Measurements from ENCODE around the gene AGO3. TPM values are rescaled to one million over a fixed set of nuclear protein-coding genes. Genes with fewer than 3 reads are reported as not detected.

Gene AGO3
- polyA plus RNA-seq, 2 donors = 2.6 to 3.2 TPM

GRCh38 chr1:36055706-36056105 is 124.8 kb downstream of the AGO3 start:
- Histone ChIP-seq H3K4me1 (ENCODE audit: control insufficient read depth in 2 of 2, insufficient read depth in 2 of 2, low read length in 1 of 2) (no peaks in the 10 kb centered on the region), H3K36me3 (ENCODE audit: control insufficient read depth in 2 of 2, insufficient read depth in 2 of 2, low read length in 1 of 2) (no peaks in the 10 kb centered on the region), H3K9me3 (ENCODE audit: control insufficient read depth in 2 of 2, insufficient read depth in 1 of 2, low read depth in 1 of 2, low read length in 1 of 2) (no peaks in the 10 kb centered on the region), H3K27ac (ENCODE audit: low read depth in 2 of 2, low read length in 1 of 2) (no peak overlapping the region), H3K27me3 (ENCODE audit: control insufficient read depth in 1 of 2, insufficient read depth in 2 of 2, low read length in 2 of 2) (no peaks in the 10 kb centered on the region), H3K4me3 (ENCODE audit: low read depth in 1 of 2, low read length in 2 of 2) (no peak overlapping the region)
- 87 to 88% methylated on average over 5 of the region's 5 CpGs for WGBS, 2 donors

GRCh38 chr1:36062315-36062714 is 131.4 kb downstream of the AGO3 start:
- H3K9me3 ChIP-seq (ENCODE audit: control insufficient read depth in 2 of 2, insufficient read depth in 1 of 2, low read depth in 1 of 2, low read length in 1 of 2) = no peaks in the 10 kb centered on the region
- no peak overlapping the region for H3K27ac ChIP-seq (ENCODE audit: low read depth in 2 of 2, low read length in 1 of 2)
- H3K27me3 ChIP-seq (ENCODE audit: control insufficient read depth in 1 of 2, insufficient read depth in 2 of 2, low read length in 2 of 2) = no peaks in the 10 kb centered on the region
- 96 to 100% methylated on average over 1 of the region's 1 CpG for WGBS, 2 donors
- H3K4me3 ChIP-seq (ENCODE audit: low read depth in 1 of 2, low read length in 2 of 2) = no peak overlapping the region
- H3K36me3 ChIP-seq (ENCODE audit: control insufficient read depth in 2 of 2, insufficient read depth in 2 of 2, low read length in 1 of 2) = no peaks in the 10 kb centered on the region
- no peaks in the 10 kb centered on the region for H3K4me1 ChIP-seq (ENCODE audit: control insufficient read depth in 2 of 2, insufficient read depth in 2 of 2, low read length in 1 of 2)

GRCh38 chr1:36067871-36068270 is 137.0 kb downstream of the AGO3 start:
- Histone ChIP-seq H3K4me1 (ENCODE audit: control insufficient read depth in 2 of 2, insufficient read depth in 2 of 2, low read length in 1 of 2) (no peaks in the 10 kb centered on the region), H3K27me3 (ENCODE audit: control insufficient read depth in 1 of 2, insufficient read depth in 2 of 2, low read length in 2 of 2) (no peaks in the 10 kb centered on the region), H3K4me3 (ENCODE audit: low read depth in 1 of 2, low read length in 2 of 2) (no peak overlapping the region), H3K9me3 (ENCODE audit: control insufficient read depth in 2 of 2, insufficient read depth in 1 of 2, low read depth in 1 of 2, low read length in 1 of 2) (no peaks in the 10 kb centered on the region), H3K27ac (ENCODE audit: low read depth in 2 of 2, low read length in 1 of 2) (no peak overlapping the region), H3K36me3 (ENCODE audit: control insufficient read depth in 2 of 2, insufficient read depth in 2 of 2, low read length in 1 of 2) (no peaks in the 10 kb centered on the region)

GRCh38 chr1:36068866-36069265 is 138.0 kb downstream of the AGO3 start:
- Histone ChIP-seq H3K4me1 (ENCODE audit: control insufficient read depth in 2 of 2, insufficient read depth in 2 of 2, low read length in 1 of 2) (no peaks in the 10 kb centered on the region), H3K27me3 (ENCODE audit: control insufficient read depth in 1 of 2, insufficient read depth in 2 of 2, low read length in 2 of 2) (no peaks in the 10 kb centered on the region), H3K36me3 (ENCODE audit: control insufficient read depth in 2 of 2, insufficient read depth in 2 of 2, low read length in 1 of 2) (no peaks in the 10 kb centered on the region), H3K27ac (ENCODE audit: low read depth in 2 of 2, low read length in 1 of 2) (no peak overlapping the region), H3K9me3 (ENCODE audit: control insufficient read depth in 2 of 2, insufficient read depth in 1 of 2, low read depth in 1 of 2, low read length in 1 of 2) (no peaks in the 10 kb centered on the region), H3K4me3 (ENCODE audit: low read depth in 1 of 2, low read length in 2 of 2) (no peak overlapping the region)
- WGBS, 2 donors = 76 to 90% methylated on average over 2 of the region's 2 CpGs

GRCh38 chr1:36070349-36070748 is 139.4 kb downstream of the AGO3 start:
- WGBS, 2 donors = 68 to 73% methylated on average over 2 of the region's 2 CpGs
- H3K4me3 ChIP-seq (ENCODE audit: low read depth in 1 of 2, low read length in 2 of 2) = no peak overlapping the region
- H3K36me3 ChIP-seq (ENCODE audit: control insufficient read depth in 2 of 2, insufficient read depth in 2 of 2, low read length in 1 of 2) = no peaks in the 10 kb centered on the region
- H3K27ac ChIP-seq (ENCODE audit: low read depth in 2 of 2, low read length in 1 of 2) = no peak overlapping the region
- H3K9me3 ChIP-seq (ENCODE audit: control insufficient read depth in 2 of 2, insufficient read depth in 1 of 2, low read depth in 1 of 2, low read length in 1 of 2) = no peaks in the 10 kb centered on the region
- no peaks in the 10 kb centered on the region for H3K4me1 ChIP-seq (ENCODE audit: control insufficient read depth in 2 of 2, insufficient read depth in 2 of 2, low read length in 1 of 2)
- H3K27me3 ChIP-seq (ENCODE audit: control insufficient read depth in 1 of 2, insufficient read depth in 2 of 2, low read length in 2 of 2) = no peaks in the 10 kb centered on the region

- no peaks in the 10 kb centered on the region for H3K4me1 ChIP-seq (ENCODE audit: control insufficient read depth in 2 of 2, insufficient read depth in 2 of 2, low read length in 1 of 2)
- no peaks in the 10 kb centered on the region for H3K36me3 ChIP-seq (ENCODE audit: control insufficient read depth in 2 of 2, insufficient read depth in 2 of 2, low read length in 1 of 2)
- no peak overlapping the region for H3K4me3 ChIP-seq (ENCODE audit: low read depth in 1 of 2, low read length in 2 of 2)
- WGBS, 2 donors = 58 to 68% methylated on average over 4 of the region's 4 CpGs
- no peaks in the 10 kb centered on the region for H3K27me3 ChIP-seq (ENCODE audit: control insufficient read depth in 1 of 2, insufficient read depth in 2 of 2, low read length in 2 of 2)
- H3K9me3 ChIP-seq (ENCODE audit: control insufficient read depth in 2 of 2, insufficient read depth in 1 of 2, low read depth in 1 of 2, low read length in 1 of 2) = no peaks in the 10 kb centered on the region
- H3K27ac ChIP-seq (ENCODE audit: low read depth in 2 of 2, low read length in 1 of 2) = no peak overlapping the region
Observed at GRCh38 chr1:36076979-36077573, 146.2 kb downstream of the AGO3 start.

- Histone ChIP-seq H3K36me3 (ENCODE audit: control insufficient read depth in 2 of 2, insufficient read depth in 2 of 2, low read length in 1 of 2) (no peaks in the 10 kb centered on the region), H3K27ac (ENCODE audit: low read depth in 2 of 2, low read length in 1 of 2) (no peak overlapping the region), H3K27me3 (ENCODE audit: control insufficient read depth in 1 of 2, insufficient read depth in 2 of 2, low read length in 2 of 2) (no peaks in the 10 kb centered on the region), H3K4me3 (ENCODE audit: low read depth in 1 of 2, low read length in 2 of 2) (no peak overlapping the region), H3K9me3 (ENCODE audit: control insufficient read depth in 2 of 2, insufficient read depth in 1 of 2, low read depth in 1 of 2, low read length in 1 of 2) (no peaks in the 10 kb centered on the region), H3K4me1 (ENCODE audit: control insufficient read depth in 2 of 2, insufficient read depth in 2 of 2, low read length in 1 of 2) (no peaks in the 10 kb centered on the region)
- WGBS, 2 donors = 51 to 55% methylated on average over 3 of the region's 3 CpGs
Observed at GRCh38 chr1:36080236-36080635, 149.3 kb downstream of the AGO3 start.

- Histone ChIP-seq H3K36me3 (ENCODE audit: control insufficient read depth in 2 of 2, insufficient read depth in 2 of 2, low read length in 1 of 2) (no peaks in the 10 kb centered on the region), H3K27me3 (ENCODE audit: control insufficient read depth in 1 of 2, insufficient read depth in 2 of 2, low read length in 2 of 2) (no peaks in the 10 kb centered on the region), H3K4me1 (ENCODE audit: control insufficient read depth in 2 of 2, insufficient read depth in 2 of 2, low read length in 1 of 2) (no peaks in the 10 kb centered on the region), H3K9me3 (ENCODE audit: control insufficient read depth in 2 of 2, insufficient read depth in 1 of 2, low read depth in 1 of 2, low read length in 1 of 2) (no peaks in the 10 kb centered on the region), H3K4me3 (ENCODE audit: low read depth in 1 of 2, low read length in 2 of 2) (no peak overlapping the region), H3K27ac (ENCODE audit: low read depth in 2 of 2, low read length in 1 of 2) (no peak overlapping the region)
- 56 to 72% methylated on average over 6 of the region's 6 CpGs for WGBS, 2 donors
Observed at GRCh38 chr1:36080801-36081200, 149.9 kb downstream of the AGO3 start.

GRCh38 chr1:36081926-36082485 is 151.1 kb downstream of the AGO3 start:
- Histone ChIP-seq H3K36me3 (ENCODE audit: control insufficient read depth in 2 of 2, insufficient read depth in 2 of 2, low read length in 1 of 2) (no peaks in the 10 kb centered on the region), H3K4me3 (ENCODE audit: low read depth in 1 of 2, low read length in 2 of 2) (no peak overlapping the region), H3K9me3 (ENCODE audit: control insufficient read depth in 2 of 2, insufficient read depth in 1 of 2, low read depth in 1 of 2, low read length in 1 of 2) (no peaks in the 10 kb centered on the region), H3K27me3 (ENCODE audit: control insufficient read depth in 1 of 2, insufficient read depth in 2 of 2, low read length in 2 of 2) (no peaks in the 10 kb centered on the region), H3K4me1 (ENCODE audit: control insufficient read depth in 2 of 2, insufficient read depth in 2 of 2, low read length in 1 of 2) (no peaks in the 10 kb centered on the region), H3K27ac (ENCODE audit: low read depth in 2 of 2, low read length in 1 of 2) (no peak overlapping the region)
- 56 to 62% methylated on average over 3 of the region's 3 CpGs for WGBS, 2 donors

- no peaks in the 10 kb centered on the region for H3K36me3 ChIP-seq (ENCODE audit: control insufficient read depth in 2 of 2, insufficient read depth in 2 of 2, low read length in 1 of 2)
- no peak overlapping the region for H3K4me3 ChIP-seq (ENCODE audit: low read depth in 1 of 2, low read length in 2 of 2)
- H3K4me1 ChIP-seq (ENCODE audit: control insufficient read depth in 2 of 2, insufficient read depth in 2 of 2, low read length in 1 of 2) = peaks cover 0 to 5% of the 10 kb centered on the region in 2 donors
- no peaks in the 10 kb centered on the region for H3K27me3 ChIP-seq (ENCODE audit: control insufficient read depth in 1 of 2, insufficient read depth in 2 of 2, low read length in 2 of 2)
- no peaks in the 10 kb centered on the region for H3K9me3 ChIP-seq (ENCODE audit: control insufficient read depth in 2 of 2, insufficient read depth in 1 of 2, low read depth in 1 of 2, low read length in 1 of 2)
- WGBS, 2 donors = 79 to 81% methylated on average over 13 of the region's 13 CpGs
- no peak overlapping the region for H3K27ac ChIP-seq (ENCODE audit: low read depth in 2 of 2, low read length in 1 of 2)
Observed at GRCh38 chr1:36083219-36083618, 152.3 kb downstream of the AGO3 start.

Data from esophagus (tissue), 2 donors.